Tibial nerve (tissue), 3 donors: Measurements from ENCODE around the gene BEAN1.

Experiments
- POLR2A ChIP-seq, 2 donors: fragments of 450-650 bp; IDR thresholded peaks; one replicate each; pipeline ENCODE4 v1.6.1; 2017; ENCODE audit warnings: antibody characterized with exemption in 2 of 2, mild to moderate bottlenecking in 2 of 2, moderate library complexity in 2 of 2
- TF ChIP-seq, protein P1 (sequence below), 5 experiments: fragments of 200-600 bp in 3 of 5; fragments of 450-650 bp in 2 of 5; sonication (generic) in 3 of 5; IDR thresholded peaks; one replicate each; pipeline ENCODE4 v1.5.1; 2016 to 2019; ENCODE audit warnings: antibody characterized with exemption in 5 of 5, mild to moderate bottlenecking in 3 of 5, moderate library complexity in 2 of 5

- TF ChIP-seq, protein P1, sequence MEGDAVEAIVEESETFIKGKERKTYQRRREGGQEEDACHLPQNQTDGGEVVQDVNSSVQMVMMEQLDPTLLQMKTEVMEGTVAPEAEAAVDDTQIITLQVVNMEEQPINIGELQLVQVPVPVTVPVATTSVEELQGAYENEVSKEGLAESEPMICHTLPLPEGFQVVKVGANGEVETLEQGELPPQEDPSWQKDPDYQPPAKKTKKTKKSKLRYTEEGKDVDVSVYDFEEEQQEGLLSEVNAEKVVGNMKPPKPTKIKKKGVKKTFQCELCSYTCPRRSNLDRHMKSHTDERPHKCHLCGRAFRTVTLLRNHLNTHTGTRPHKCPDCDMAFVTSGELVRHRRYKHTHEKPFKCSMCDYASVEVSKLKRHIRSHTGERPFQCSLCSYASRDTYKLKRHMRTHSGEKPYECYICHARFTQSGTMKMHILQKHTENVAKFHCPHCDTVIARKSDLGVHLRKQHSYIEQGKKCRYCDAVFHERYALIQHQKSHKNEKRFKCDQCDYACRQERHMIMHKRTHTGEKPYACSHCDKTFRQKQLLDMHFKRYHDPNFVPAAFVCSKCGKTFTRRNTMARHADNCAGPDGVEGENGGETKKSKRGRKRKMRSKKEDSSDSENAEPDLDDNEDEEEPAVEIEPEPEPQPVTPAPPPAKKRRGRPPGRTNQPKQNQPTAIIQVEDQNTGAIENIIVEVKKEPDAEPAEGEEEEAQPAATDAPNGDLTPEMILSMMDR (IDR thresholded peaks at IDR 0.05) = no peak
- TF ChIP-seq POLR2A (IDR thresholded peaks at IDR 0.05) = no peak
Measured at GRCh38 chr16:66434619-66435430, 7.7 kb downstream of the BEAN1 start.
